Breast epithelium (tissue), 3 donors: Measurements from ENCODE around the gene AHCYL1.

ENCODE experiments used
- POLR2A ChIP-seq: fragments of 450-650 bp; IDR thresholded peaks from one replicate; pipeline ENCODE4 v1.6.1; 2016; ENCODE audit warnings: antibody characterized with exemption, mild to moderate bottlenecking, moderate library complexity
- POLR2AphosphoS5 ChIP-seq, 3 donors: sonication (generic); formaldehyde crosslinking; IDR thresholded peaks; one replicate each; pipeline ENCODE4 v1.6.1; 2017; ENCODE audit warnings: antibody characterized with exemption in 3 of 3
- TF ChIP-seq, protein P1 (sequence below), 3 donors: fragments of 450-650 bp; IDR thresholded peaks; one replicate each; pipeline ENCODE4 v1.5.1; 2016 to 2017; ENCODE audit warnings: antibody characterized with exemption in 3 of 3, mild to moderate bottlenecking in 3 of 3, moderate library complexity in 3 of 3

DNA sequence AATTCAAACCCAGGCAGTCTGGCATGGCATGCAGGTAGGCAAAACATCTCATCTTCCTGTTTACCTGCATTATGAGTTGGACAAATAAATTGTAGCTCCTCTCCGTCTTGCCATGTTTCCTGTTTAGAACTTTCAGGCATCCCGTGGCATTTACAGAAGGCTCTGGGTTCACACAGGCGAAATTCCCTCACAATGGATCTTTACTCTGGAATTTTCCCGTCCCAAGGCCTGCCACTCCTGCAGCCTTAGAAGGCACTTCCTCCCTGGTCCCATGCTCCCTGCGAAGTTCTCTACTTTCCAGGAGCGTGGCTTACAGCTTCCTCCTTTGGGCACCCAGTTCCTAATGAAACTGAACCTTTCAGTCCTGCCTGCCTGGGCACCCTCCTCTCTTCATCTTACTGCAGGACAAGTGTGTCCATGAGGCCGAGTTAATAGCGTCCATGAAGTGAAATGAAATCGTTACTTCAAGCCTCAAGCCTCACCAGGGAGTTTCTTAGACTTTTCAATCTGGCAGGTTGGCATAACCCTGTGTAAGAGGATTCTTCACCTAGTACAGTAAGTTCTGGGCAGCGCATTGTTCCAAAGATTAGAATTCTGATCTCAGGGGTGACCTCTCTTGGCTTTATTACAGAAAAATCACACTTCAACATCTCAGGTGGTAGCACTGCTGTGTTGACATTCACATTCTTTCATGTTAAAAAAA, 36.8 kb upstream of the AHCYL1 start:
- no peak for TF ChIP-seq POLR2A
- TF ChIP-seq, protein P1, sequence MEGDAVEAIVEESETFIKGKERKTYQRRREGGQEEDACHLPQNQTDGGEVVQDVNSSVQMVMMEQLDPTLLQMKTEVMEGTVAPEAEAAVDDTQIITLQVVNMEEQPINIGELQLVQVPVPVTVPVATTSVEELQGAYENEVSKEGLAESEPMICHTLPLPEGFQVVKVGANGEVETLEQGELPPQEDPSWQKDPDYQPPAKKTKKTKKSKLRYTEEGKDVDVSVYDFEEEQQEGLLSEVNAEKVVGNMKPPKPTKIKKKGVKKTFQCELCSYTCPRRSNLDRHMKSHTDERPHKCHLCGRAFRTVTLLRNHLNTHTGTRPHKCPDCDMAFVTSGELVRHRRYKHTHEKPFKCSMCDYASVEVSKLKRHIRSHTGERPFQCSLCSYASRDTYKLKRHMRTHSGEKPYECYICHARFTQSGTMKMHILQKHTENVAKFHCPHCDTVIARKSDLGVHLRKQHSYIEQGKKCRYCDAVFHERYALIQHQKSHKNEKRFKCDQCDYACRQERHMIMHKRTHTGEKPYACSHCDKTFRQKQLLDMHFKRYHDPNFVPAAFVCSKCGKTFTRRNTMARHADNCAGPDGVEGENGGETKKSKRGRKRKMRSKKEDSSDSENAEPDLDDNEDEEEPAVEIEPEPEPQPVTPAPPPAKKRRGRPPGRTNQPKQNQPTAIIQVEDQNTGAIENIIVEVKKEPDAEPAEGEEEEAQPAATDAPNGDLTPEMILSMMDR (IDR thresholded peaks at IDR 0.05): no peak
- TF ChIP-seq POLR2AphosphoS5 (IDR thresholded peaks at IDR 0.05): no peak
